NCI-H345 treated with DMSO at 0.1 percent for 48 hours (cell line): ENCODE data around the gene CD44.

Source experiments
- DNase-seq: peaks from one replicate; lab custom pipeline; 2025; ENCODE audit not compliant: unreplicated experiment; lab: John Stamatoyannopoulos, UW

Gene CD44

DNA sequence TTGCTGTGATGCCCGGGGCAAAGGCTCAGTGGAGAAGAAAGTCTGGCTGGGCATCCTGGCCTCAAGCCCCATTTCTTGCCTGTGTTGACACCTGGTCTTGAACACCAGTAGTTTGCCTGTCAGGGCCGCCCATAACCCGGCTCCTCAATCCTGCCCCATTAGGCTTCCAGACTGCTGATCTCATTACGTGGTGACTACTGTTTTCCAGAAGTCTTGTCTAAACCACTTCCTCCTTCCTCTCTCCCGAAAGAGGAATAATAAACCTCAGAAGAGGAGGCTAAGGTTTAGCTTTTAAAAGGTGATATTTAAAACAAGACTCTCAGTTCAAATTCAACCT is 97.7 kb downstream of the CD44 start:
- no peak for DNase-seq

DNA sequence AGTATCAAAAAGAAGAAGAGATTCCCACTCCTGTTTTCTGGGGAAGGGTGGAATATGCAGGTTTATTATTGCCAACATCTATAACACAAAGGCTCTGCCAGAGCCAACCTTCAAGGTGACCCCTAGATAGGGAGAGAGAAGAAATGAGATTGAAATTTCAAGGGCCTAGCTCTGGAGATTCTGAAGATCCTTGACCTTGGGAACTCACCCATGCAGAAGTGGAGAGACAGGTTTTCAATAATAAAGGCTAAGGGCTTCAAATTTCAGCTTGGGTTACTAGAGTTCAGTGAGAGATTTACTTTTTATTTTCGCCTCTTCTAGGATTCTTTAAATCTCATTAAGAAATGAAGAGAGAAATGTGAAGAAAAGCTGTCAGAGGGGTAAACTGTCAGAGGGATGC is 98.4 kb downstream of the CD44 start:
- no peak for DNase-seq

DNA sequence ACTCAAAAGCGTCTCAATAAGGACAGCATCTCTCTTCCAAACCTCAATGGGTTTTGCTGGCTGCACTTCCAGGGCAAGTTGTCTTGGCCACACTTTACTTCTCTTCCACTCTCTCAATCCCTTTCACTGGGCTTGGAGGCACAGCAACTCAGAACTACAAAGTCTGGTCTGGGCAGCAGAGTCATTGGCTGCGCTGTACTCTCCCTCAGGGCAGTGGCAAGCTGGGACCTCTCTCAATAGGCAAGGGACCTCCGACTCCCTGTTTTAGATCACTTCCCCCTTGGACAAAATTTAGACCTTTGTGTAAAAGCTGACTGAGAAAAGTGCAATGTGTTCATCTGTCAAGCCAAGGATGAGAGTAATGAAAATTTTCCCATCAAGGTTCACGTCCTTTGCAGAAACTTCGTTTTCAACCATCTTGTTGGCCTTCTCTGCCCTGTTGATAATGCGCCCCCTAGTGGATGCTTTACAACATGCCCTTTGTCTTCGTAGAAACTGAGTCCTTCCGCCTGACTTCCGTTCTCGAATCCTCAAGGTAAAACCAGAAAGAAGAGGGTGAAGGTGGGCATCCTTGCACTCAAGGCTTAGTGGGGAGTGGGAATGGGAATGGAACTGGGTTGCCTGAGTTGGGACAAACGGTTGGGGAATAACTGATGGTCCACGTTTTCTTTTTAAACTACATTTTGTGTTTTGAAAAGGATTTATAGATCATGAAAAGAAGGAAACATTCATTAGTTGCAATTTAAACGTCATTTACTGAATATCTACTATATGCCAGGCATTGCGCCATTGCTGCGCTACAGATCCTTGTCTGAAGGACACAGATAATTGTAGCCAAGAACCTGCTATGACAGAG is 99.1 kb downstream of the CD44 start:
- peak; percentile 7 for DNase-seq

DNA sequence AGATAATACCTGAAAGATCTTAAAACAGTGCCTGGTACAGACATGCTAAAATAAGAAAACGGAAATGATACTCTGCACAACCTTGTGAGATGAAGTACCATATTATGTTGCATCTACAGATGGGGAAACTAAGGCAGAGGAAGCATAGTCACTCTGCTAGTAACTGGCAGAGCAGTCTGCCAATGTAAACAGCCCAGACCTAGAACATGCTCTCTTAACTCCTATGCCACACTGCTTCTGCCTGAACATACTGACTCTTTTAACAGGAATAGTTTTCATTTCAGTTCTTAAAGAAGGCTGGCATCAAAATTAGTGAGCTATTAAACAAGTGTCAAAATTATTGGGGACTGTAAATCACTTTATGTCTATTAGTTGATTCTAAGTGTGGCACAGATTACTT is 99.9 kb downstream of the CD44 start:
- no peak for DNase-seq

- no peak for DNase-seq
These were observed 100.6 kb downstream of the CD44 start for GRCh38 chr11:35239471-35240075.

DNA sequence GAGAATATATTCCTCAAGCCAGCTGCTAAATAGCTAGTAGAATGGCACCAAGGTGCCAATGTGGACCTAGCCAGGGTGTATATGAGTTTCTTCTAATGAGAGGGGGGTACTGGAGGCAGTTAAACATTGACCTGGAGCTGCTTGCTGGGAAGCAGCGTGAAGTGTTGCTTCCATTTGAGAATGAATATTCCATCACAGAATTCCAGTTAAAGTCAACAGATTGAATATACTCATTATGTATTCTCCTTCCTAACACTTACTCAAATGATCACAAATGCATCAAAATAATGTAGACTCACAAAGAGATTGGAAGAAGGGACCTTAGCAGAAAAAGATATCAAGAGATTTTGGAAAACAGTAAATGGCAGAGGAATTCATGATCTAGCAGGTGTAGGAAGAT is 102.1 kb downstream of the CD44 start:
- no peak for DNase-seq

DNA sequence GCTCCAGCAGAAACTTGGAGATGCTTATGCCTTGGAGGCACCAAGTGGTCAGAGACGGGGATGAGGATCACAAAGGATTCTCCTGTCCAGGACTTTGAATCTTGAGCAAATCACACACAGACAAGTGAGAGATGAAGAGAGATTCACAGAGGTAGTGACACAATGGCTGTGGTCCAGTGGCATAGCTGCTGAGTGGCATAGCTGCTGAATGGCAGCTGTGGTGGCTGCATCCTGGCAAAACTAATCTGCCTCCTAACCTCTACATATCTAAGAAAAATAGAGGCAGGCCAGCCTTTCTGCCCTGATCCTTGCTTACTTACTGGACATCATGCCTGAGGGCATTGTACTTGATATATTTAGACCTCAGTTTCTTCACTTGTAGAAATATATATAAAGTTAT is 102.6 kb downstream of the CD44 start:
- DNase-seq, result no peak

- DNase-seq, result no peak
These were observed 103.7 kb downstream of the CD44 start for GRCh38 chr11:35242412-35243242.

GRCh38 chr11:35243774-35244173 is 104.8 kb downstream of the CD44 start:
- DNase-seq, result no peak

DNA sequence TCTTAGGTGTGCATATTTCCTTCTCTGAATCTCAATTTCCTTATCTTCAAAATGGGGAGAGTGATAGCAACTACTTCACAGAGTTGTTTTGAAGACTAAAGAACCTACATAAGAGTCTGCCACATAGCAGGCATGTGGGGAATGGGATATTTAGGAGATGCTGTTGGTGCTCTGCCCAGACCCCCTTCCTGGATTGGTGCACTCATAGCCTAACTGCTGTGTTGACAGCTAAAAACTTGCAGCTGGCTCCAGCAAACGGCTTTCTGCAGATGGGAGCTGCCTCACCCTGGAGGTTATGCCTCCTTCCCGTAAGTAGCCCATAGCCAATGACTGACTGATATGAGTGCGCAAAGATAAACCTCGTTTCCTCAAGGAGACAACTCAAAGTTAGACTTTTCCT is 106.1 kb downstream of the CD44 start:
- no peak for DNase-seq

GRCh38 chr11:35245786-35246185 is 106.8 kb downstream of the CD44 start:
- no peak for DNase-seq

DNA sequence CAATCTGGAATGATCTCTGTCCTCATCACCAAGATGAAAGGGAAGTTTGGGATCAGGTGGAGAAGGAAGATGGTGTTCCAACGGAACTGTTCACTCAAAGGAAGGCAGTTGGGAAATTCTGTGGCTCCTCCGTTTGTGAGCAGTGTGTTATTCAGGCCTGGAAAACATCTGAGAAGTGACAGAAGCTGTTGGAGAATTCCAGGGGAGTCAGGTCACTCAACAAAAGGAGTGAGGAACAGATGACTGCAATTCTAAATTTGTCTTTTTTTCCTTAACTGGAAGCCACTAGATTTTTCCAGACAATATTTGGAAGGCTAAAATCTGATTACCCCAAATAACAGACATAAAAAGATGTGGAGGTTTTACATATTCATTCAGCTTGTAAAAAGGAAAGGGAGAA is 107.8 kb downstream of the CD44 start:
- no peak for DNase-seq

- no peak for DNase-seq
These were observed 108.5 kb downstream of the CD44 start for GRCh38 chr11:35247428-35247827.

- DNase-seq, result no peak
These were observed 108.9 kb downstream of the CD44 start for GRCh38 chr11:35247863-35248262.

DNA sequence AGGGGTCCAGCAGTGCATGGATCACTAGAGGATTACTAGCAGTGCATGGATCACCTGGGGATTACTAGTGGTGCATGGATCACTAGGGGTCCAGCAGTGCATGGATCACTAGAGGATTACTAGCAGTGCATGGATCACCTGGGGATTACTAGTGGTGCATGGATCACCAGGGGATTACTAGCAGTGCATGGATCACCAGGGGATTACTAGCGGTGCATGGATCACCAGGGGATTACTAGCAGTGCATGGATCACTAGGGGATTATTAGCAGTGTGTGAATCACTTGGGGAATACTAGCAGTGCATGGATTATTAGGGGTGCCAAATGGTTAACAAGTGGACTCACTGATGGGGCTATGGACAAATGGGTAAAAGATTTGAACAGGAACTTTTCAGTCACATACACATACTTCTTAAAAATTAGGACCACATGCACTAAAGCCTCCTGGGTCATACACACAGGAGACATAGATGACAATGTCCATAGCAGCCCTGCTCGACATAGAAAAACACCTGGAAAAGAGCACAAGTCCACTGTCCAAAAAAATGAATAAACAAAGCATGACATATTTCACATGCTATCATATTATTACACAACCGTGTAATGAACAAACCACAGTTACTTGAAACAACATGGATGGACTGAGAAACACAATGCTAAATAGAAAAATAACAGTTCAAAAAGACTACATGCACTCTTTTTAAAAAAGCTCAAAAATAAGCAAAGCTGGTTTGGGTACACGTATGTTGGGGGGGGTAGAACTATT is 109.8 kb downstream of the CD44 start:
- no peak for DNase-seq

- no peak for DNase-seq
These were observed 111.2 kb downstream of the CD44 start for GRCh38 chr11:35250192-35250591.

DNA sequence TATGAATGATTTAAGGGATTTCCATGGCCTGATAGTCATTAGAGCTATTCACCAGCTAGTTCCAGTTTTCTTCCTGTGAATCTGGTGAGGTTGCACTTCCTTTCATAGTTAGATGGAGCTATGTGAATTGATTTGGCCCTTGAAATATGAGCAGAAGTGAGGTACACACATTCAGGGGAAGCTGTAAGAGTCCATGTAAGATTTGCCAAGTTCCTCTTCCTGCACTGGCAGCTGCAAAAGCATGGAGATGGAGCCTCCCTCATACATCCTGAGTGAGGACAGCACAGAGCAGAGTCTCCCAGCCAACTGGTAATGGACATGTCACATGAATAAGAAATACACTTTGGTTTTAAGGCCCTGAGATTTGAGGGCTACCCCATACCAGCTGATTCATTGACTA is 111.7 kb downstream of the CD44 start:
- no peak for DNase-seq

- no peak for DNase-seq
These were observed 114.3 kb downstream of the CD44 start for GRCh38 chr11:35253237-35253636.

- no peak for DNase-seq
These were observed 116.5 kb downstream of the CD44 start for GRCh38 chr11:35255514-35255913.

- no peak for DNase-seq
These were observed 117.3 kb downstream of the CD44 start for GRCh38 chr11:35256296-35256695.

GRCh38 chr11:35257281-35257680 is 118.3 kb downstream of the CD44 start:
- DNase-seq, result no peak
